Kidney epithelial cell (primary cell): Measurements from ENCODE around the gene ALDH1A2. TPM values are rescaled to one million over a fixed set of nuclear protein-coding genes. Genes with fewer than 3 reads are reported as not detected.

Experiments used
- DNase-seq: peaks from one replicate; pipeline ENCODE4 v3.0.0-alpha.2; 2010; ENCODE audit warnings: low read depth
- H3K27me3 ChIP-seq: 2 replicates; pipeline ENCODE4 v1.6.0; 2011; ENCODE audit warnings: low read length; ENCODE audit not compliant: control insufficient read depth, insufficient read depth
- H3K36me3 ChIP-seq: 2 replicates; pipeline ENCODE4 v1.5.1; 2011; ENCODE audit warnings: low read length; ENCODE audit not compliant: control insufficient read depth, insufficient read depth
- H3K4me3 ChIP-seq: 2 replicates; pipeline ENCODE4 v1.5.1; 2011; ENCODE audit warnings: low read depth, mild to moderate bottlenecking, control low read depth, low read length
- CTCF ChIP-seq: IDR thresholded peaks from 2 replicates; pipeline ENCODE4 v1.5.1; 2011; ENCODE audit warnings: mild to moderate bottlenecking, moderate library complexity, low read length, control low read depth, inconsistent platforms; ENCODE audit not compliant: insufficient read depth, poor library complexity, severe bottlenecking
- total RNA-seq: library from RNA; depleted of rRNA; stranded (reverse); fragments of >200 nt; gene quantifications from 2 replicates; pipeline ENCODE4 v1.2.3, GENCODE V29; 2015

The ALDH1A2 gene
- total RNA-seq, 1 donor from 2014 or later = 23.8 TPM

GRCh38 chr15:58053315-58054153, 12.0 kb downstream of the ALDH1A2 start:
- Histone ChIP-seq H3K36me3 (no peaks in the 10 kb centered on the region), H3K4me3 (no peak overlapping the region), H3K27me3 (no peaks in the 10 kb centered on the region)
- DNase-seq = no peak
- no peak for TF ChIP-seq CTCF

GRCh38 chr15:58052334-58052733, 13.2 kb downstream of the ALDH1A2 start:
- TF ChIP-seq CTCF = no peak
- no peaks in the 10 kb centered on the region for H3K36me3 ChIP-seq
- H3K4me3 ChIP-seq = no peak overlapping the region
- H3K27me3 ChIP-seq = no peaks in the 10 kb centered on the region
- no peak for DNase-seq

GRCh38 chr15:58049520-58050227, 15.8 kb downstream of the ALDH1A2 start:
- H3K36me3 ChIP-seq = no peaks in the 10 kb centered on the region
- H3K4me3 ChIP-seq = no peak overlapping the region
- TF ChIP-seq CTCF = no peak
- DNase-seq = no peak
- H3K27me3 ChIP-seq = no peaks in the 10 kb centered on the region

GRCh38 chr15:58048261-58048660, 17.2 kb downstream of the ALDH1A2 start:
- H3K4me3 ChIP-seq = no peak overlapping the region
- no peak for DNase-seq
- no peak for TF ChIP-seq CTCF
- no peaks in the 10 kb centered on the region for H3K27me3 ChIP-seq
- H3K36me3 ChIP-seq = no peaks in the 10 kb centered on the region

GRCh38 chr15:58047149-58047548, 18.4 kb downstream of the ALDH1A2 start:
- Histone ChIP-seq H3K27me3 (no peaks in the 10 kb centered on the region), H3K4me3 (no peak overlapping the region), H3K36me3 (no peaks in the 10 kb centered on the region)
- TF ChIP-seq CTCF = no peak
- no peak for DNase-seq
